Measurements from ENCODE around the gene VEPH1. TPM values are rescaled to one million over a fixed set of nuclear protein-coding genes. Genes with fewer than 3 reads are reported as not detected.

Gene VEPH1
- total RNA-seq, 1 experiment from 2014 or later, result 0.32 TPM

DNA sequence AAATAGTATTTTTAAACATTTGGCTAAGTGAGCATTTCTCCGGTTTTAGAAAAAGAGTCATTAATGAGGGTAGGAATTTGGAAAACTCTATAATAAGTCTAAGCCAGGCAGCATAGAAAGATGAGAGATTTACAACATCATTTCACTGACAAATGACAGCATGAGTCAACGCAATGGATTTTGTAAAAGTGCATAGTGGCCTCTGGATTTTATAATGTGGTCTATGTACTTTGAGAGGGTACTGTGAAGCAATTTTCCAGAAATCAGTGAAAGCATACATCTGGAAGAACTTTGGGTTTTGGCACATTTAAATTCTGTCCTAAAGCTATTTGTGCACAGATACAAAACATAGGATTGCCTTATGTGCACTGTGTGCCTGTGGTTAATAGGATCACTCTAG, 212.4 kb downstream of the VEPH1 start:
- H3K27ac ChIP-seq (ENCODE audit: low read depth, low read length, poor library complexity, severe bottlenecking), result peak overlapping the region; percentile 67
- DNase-seq (ENCODE audit: low spot score), result peak; percentile 78
- ChIA-PET CTCF (no interaction called here), POLR2A (ENCODE audit: low non-redundant PET) (no interaction called here)
- intact Hi-C loops (cut with micrococcal nuclease; ENCODE audit: unreplicated experiment), result no loop called here
- H3K4me1 ChIP-seq (ENCODE audit: insufficient read depth, low read length, poor library complexity, severe bottlenecking), result peaks cover 44% of the 10 kb centered on the region
- no peaks in the 10 kb centered on the region for H3K27me3 ChIP-seq (replicated peaks; ENCODE audit: insufficient read depth, low read depth, low read length, poor library complexity)
- BruUV-seq (replicated peaks), result no TSS peak
- H3K4me3 ChIP-seq (ENCODE audit: low read depth, low read length, poor library complexity, severe bottlenecking), result no peak overlapping the region
- H3K9me3 ChIP-seq (ENCODE audit: low read depth, low read length, poor library complexity, severe bottlenecking), result no peaks in the 10 kb centered on the region
- H3K36me3 ChIP-seq (ENCODE audit: insufficient read depth, low read length, poor library complexity, severe bottlenecking), result no peaks in the 10 kb centered on the region
- no peak for TF ChIP-seq EZH2 (IDR thresholded peaks at IDR 0.05; ENCODE audit: borderline replicate concordance, low read depth, low read length, poor library complexity, severe bottlenecking)

DNA sequence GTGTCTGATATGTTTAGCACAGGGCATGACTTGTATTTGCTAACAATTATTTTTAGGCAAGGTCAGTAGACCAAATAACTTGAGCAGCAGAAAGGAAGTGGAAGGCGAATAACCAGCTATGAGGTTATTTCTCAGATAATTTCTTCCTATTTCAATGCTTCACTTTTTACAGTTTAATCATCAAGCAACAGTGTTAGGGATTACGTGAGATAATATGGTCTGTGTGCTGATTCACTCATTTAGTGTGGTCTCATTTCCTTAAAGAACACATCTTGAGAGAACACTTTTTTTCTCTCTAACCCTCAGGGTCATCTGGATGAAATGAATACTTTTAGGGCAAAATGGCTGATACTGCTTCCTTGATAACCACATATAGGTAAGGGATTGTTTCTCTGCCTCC, 217.2 kb downstream of the VEPH1 start:
- BruUV-seq (replicated peaks), result no TSS peak
- Histone ChIP-seq H3K27me3 (replicated peaks; ENCODE audit: insufficient read depth, low read depth, low read length, poor library complexity) (no peaks in the 10 kb centered on the region), H3K9me3 (ENCODE audit: low read depth, low read length, poor library complexity, severe bottlenecking) (no peaks in the 10 kb centered on the region), H3K4me3 (ENCODE audit: low read depth, low read length, poor library complexity, severe bottlenecking) (no peak overlapping the region), H3K36me3 (ENCODE audit: insufficient read depth, low read length, poor library complexity, severe bottlenecking) (no peaks in the 10 kb centered on the region), H3K4me1 (ENCODE audit: insufficient read depth, low read length, poor library complexity, severe bottlenecking) (peaks cover 45% of the 10 kb centered on the region), H3K27ac (ENCODE audit: low read depth, low read length, poor library complexity, severe bottlenecking) (no peak overlapping the region)
- no peak for DNase-seq (ENCODE audit: low spot score)
- TF ChIP-seq, protein P1, sequence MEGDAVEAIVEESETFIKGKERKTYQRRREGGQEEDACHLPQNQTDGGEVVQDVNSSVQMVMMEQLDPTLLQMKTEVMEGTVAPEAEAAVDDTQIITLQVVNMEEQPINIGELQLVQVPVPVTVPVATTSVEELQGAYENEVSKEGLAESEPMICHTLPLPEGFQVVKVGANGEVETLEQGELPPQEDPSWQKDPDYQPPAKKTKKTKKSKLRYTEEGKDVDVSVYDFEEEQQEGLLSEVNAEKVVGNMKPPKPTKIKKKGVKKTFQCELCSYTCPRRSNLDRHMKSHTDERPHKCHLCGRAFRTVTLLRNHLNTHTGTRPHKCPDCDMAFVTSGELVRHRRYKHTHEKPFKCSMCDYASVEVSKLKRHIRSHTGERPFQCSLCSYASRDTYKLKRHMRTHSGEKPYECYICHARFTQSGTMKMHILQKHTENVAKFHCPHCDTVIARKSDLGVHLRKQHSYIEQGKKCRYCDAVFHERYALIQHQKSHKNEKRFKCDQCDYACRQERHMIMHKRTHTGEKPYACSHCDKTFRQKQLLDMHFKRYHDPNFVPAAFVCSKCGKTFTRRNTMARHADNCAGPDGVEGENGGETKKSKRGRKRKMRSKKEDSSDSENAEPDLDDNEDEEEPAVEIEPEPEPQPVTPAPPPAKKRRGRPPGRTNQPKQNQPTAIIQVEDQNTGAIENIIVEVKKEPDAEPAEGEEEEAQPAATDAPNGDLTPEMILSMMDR (conservative IDR thresholded peaks at IDR 0.05; ENCODE audit: low read depth, low read length), result no peak
- intact Hi-C loops (cut with micrococcal nuclease; ENCODE audit: unreplicated experiment), result no loop called here
- ChIA-PET CTCF (no interaction called here), POLR2A (ENCODE audit: low non-redundant PET) (no interaction called here)

DNA sequence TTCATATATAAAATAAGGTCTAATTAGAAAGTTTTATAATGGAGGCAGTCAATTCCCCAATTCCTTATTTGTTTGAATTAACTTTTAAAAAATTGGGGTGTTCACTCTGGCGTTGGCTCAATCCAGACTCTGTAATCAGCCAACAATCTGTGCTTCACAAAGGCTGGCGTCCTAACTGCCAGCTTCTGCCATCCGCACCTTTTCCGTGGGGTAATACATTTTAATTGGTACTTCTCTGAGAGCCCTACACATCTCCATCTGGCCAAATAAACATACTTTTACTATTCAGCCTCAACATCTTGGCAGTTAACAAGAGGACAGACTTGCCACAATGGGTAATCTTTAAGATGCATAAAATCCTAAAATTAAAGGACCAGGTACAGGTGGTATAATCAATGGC, 218.1 kb downstream of the VEPH1 start:
- DNase-seq (ENCODE audit: low spot score), result no peak
- Histone ChIP-seq H3K4me3 (ENCODE audit: low read depth, low read length, poor library complexity, severe bottlenecking) (no peak overlapping the region), H3K27ac (ENCODE audit: low read depth, low read length, poor library complexity, severe bottlenecking) (no peak overlapping the region), H3K4me1 (ENCODE audit: insufficient read depth, low read length, poor library complexity, severe bottlenecking) (peaks cover 43% of the 10 kb centered on the region), H3K36me3 (ENCODE audit: insufficient read depth, low read length, poor library complexity, severe bottlenecking) (no peaks in the 10 kb centered on the region), H3K9me3 (ENCODE audit: low read depth, low read length, poor library complexity, severe bottlenecking) (no peaks in the 10 kb centered on the region), H3K27me3 (replicated peaks; ENCODE audit: insufficient read depth, low read depth, low read length, poor library complexity) (no peaks in the 10 kb centered on the region)
- no peak for TF ChIP-seq EZH2 (IDR thresholded peaks at IDR 0.05; ENCODE audit: borderline replicate concordance, low read depth, low read length, poor library complexity, severe bottlenecking)
- TF ChIP-seq, protein P1 (conservative IDR thresholded peaks at IDR 0.05; ENCODE audit: low read depth, low read length), result no peak
- CTCF ChIA-PET, result no interaction called here
- BruUV-seq (replicated peaks), result no TSS peak
- intact Hi-C loops (cut with micrococcal nuclease; ENCODE audit: unreplicated experiment), result no loop called here
- POLR2A ChIA-PET (ENCODE audit: low non-redundant PET), result no interaction called here

DNA sequence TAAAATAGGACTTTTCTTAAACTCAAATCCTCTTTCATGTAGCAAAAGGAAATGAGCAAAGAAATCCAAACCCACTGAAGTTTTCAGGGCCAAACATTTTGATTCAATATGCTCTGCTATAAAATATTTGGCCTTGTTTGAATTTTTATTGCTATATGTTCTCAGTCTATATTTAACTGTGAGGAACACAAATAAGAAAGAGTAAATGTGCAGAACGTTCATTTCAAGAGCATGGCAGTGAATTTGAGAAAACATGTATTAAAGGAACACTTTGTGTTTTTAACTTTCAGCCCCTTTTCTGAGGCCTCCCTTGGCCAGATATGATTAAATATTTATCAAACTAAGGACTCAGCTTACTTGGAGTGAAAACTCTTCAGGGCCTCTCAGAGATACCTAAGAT, 218.5 kb downstream of the VEPH1 start:
- intact Hi-C loops (cut with micrococcal nuclease; ENCODE audit: unreplicated experiment), result no loop called here
- DNase-seq (ENCODE audit: low spot score), result no peak
- ChIA-PET CTCF (no interaction called here), POLR2A (ENCODE audit: low non-redundant PET) (no interaction called here)
- Histone ChIP-seq H3K27me3 (replicated peaks; ENCODE audit: insufficient read depth, low read depth, low read length, poor library complexity) (no peaks in the 10 kb centered on the region), H3K27ac (ENCODE audit: low read depth, low read length, poor library complexity, severe bottlenecking) (no peak overlapping the region), H3K4me3 (ENCODE audit: low read depth, low read length, poor library complexity, severe bottlenecking) (no peak overlapping the region), H3K9me3 (ENCODE audit: low read depth, low read length, poor library complexity, severe bottlenecking) (no peaks in the 10 kb centered on the region), H3K36me3 (ENCODE audit: insufficient read depth, low read length, poor library complexity, severe bottlenecking) (no peaks in the 10 kb centered on the region), H3K4me1 (ENCODE audit: insufficient read depth, low read length, poor library complexity, severe bottlenecking) (peaks cover 39% of the 10 kb centered on the region)
- TF ChIP-seq, protein P1 (conservative IDR thresholded peaks at IDR 0.05; ENCODE audit: low read depth, low read length), result no peak
- TF ChIP-seq EZH2 (IDR thresholded peaks at IDR 0.05; ENCODE audit: borderline replicate concordance, low read depth, low read length, poor library complexity, severe bottlenecking), result no peak
- BruUV-seq (replicated peaks), result no TSS peak

Measured in A673 (cell line).